GM23338 (cell line): Measurements from ENCODE around the gene RPH3AL. TPM values are rescaled to one million over a fixed set of nuclear protein-coding genes. Genes with fewer than 3 reads are reported as not detected.
A peak's percentile ranks its signal among the peaks of the same experiment; 100 is the strongest.

Experiments used
- ATAC-seq: fragments of 200-7000 bp; cut with Tn5 transposase; 3 replicates; pipeline ENCODE4 v1.9.1; 2020
- DNase-seq: peaks from one replicate; pipeline ENCODE4 v3.0.0-alpha.2; 2015; ENCODE audit warnings: low spot score
- H2AFZ ChIP-seq: fragments of 200-600 bp; sonication (generic); 2 replicates; pipeline ENCODE4 v1.8.0; 2016; ENCODE audit warnings: antibody characterized with exemption, mild to moderate bottlenecking, moderate library complexity
- H3F3A ChIP-seq: fragments of 200-600 bp; sonication (generic); replicated peaks from 2 replicates; pipeline ENCODE4 v1.8.0; 2017; ENCODE audit warnings: antibody characterized with exemption, mixed run types, low read depth
- H3K27ac ChIP-seq: fragments of 200-600 bp; sonication (generic); 2 replicates; pipeline ENCODE4 v1.6.1; 2016; ENCODE audit warnings: low read depth
- H3K27me3 ChIP-seq: fragments of 200-600 bp; sonication (generic); 2 replicates; pipeline ENCODE4 v1.8.0; 2016; ENCODE audit warnings: mild to moderate bottlenecking, mixed run types, moderate library complexity; ENCODE audit not compliant: insufficient read depth
- H3K36me3 ChIP-seq: fragments of 200-600 bp; sonication (generic); 2 replicates; pipeline ENCODE4 v1.8.0; 2016; ENCODE audit warnings: mild to moderate bottlenecking; ENCODE audit not compliant: insufficient read depth
- H3K4me1 ChIP-seq: fragments of 200-600 bp; sonication (generic); 2 replicates; pipeline ENCODE4 v1.8.0; 2016; ENCODE audit warnings: mild to moderate bottlenecking, moderate library complexity; ENCODE audit not compliant: insufficient read depth
- H3K4me2 ChIP-seq: fragments of 200-600 bp; sonication (generic); 2 replicates; pipeline ENCODE4 v1.7.1; 2017; ENCODE audit warnings: mixed run types
- H3K4me3 ChIP-seq: fragments of 200-600 bp; sonication (generic); 2 replicates; pipeline ENCODE4 v1.6.1; 2016; ENCODE audit warnings: mixed run types
- H3K79me2 ChIP-seq: fragments of 200-600 bp; sonication (generic); replicated peaks from 2 replicates; pipeline ENCODE4 v1.8.0; 2017; ENCODE audit warnings: mild to moderate bottlenecking; ENCODE audit not compliant: insufficient read depth
- H3K9me2 ChIP-seq: fragments of 200-600 bp; sonication (generic); 2 replicates; pipeline ENCODE4 v1.8.0; 2017; ENCODE audit not compliant: insufficient read depth
- H4K20me1 ChIP-seq: fragments of 200-600 bp; sonication (generic); replicated peaks from 2 replicates; pipeline ENCODE4 v1.8.0; 2017; ENCODE audit warnings: mild to moderate bottlenecking; ENCODE audit not compliant: insufficient read depth
- H3K27ac Mint-ChIP-seq: 2 replicates; pipeline ENCODE4 v1.8.0; 2020; ENCODE audit warnings: inconsistent platforms, mild to moderate bottlenecking, moderate library complexity, mixed read lengths
- H3K27me3 Mint-ChIP-seq: 3 replicates; pipeline ENCODE4 v1.8.0; 2022; ENCODE audit warnings: low read depth, mild to moderate bottlenecking, moderate library complexity, mixed read lengths, inconsistent platforms; ENCODE audit not compliant: insufficient read depth, poor library complexity
- H3K36me3 Mint-ChIP-seq: 3 replicates; pipeline ENCODE4 v1.8.0; 2021; ENCODE audit warnings: low read depth, mild to moderate bottlenecking, inconsistent platforms, moderate library complexity, mixed read lengths
- H3K4me1 Mint-ChIP-seq: 3 replicates; pipeline ENCODE4 v1.8.0; 2020; ENCODE audit warnings: mild to moderate bottlenecking, inconsistent platforms, mixed read lengths
- H3K4me3 Mint-ChIP-seq: 3 replicates; pipeline ENCODE4 v1.8.0; 2021; ENCODE audit warnings: moderate library complexity, mild to moderate bottlenecking, inconsistent platforms, mixed read lengths
- H3K9me3 Mint-ChIP-seq: 3 replicates; pipeline ENCODE4 v1.8.0; 2020; ENCODE audit warnings: moderate library complexity, mild to moderate bottlenecking, inconsistent platforms, mixed read lengths
- CREB1 ChIP-seq: fragments of 250-450 bp; sonication (Bioruptor Pico); IDR thresholded peaks from 2 replicates; pipeline ENCODE4 v1.5.0; 2020; ENCODE audit warnings: low read depth, mild to moderate bottlenecking, moderate library complexity
- CTCF ChIP-seq, 2 experiments: fragments of 200-600 bp in 1 of 2; sonication (generic) in 1 of 2; conservative IDR thresholded peaks; 2 replicates each; pipeline versions ENCODE4 v1.5.1 to v1.6.1; 2016 to 2017; ENCODE audit warnings: antibody characterized with exemption in 2 of 2, low read depth in 2 of 2, mild to moderate bottlenecking in 2 of 2, moderate library complexity in 1 of 2
- EZH2 ChIP-seq: fragments of 200-600 bp; sonication (generic); IDR thresholded peaks from one replicate; pipeline ENCODE4 v1.8.0; 2017; ENCODE audit warnings: antibody characterized with exemption, mild to moderate bottlenecking, low read depth; ENCODE audit not compliant: unreplicated experiment
- EZH2phosphoT487 ChIP-seq: fragments of 200-600 bp; sonication (generic); IDR thresholded peaks from one replicate; pipeline ENCODE4 v1.8.1; 2018; ENCODE audit warnings: antibody characterized with exemption; ENCODE audit not compliant: unreplicated experiment
- JUNB ChIP-seq: IDR thresholded peaks from one replicate; pipeline ENCODE4 v1.6.1; 2016; ENCODE audit warnings: antibody characterized with exemption; ENCODE audit not compliant: unreplicated experiment
- NANOG ChIP-seq: IDR thresholded peaks from 2 replicates; pipeline ENCODE4 v1.6.1; 2016; ENCODE audit warnings: antibody characterized with exemption, borderline replicate concordance
- POLR2AphosphoS5 ChIP-seq: IDR thresholded peaks from 2 replicates; pipeline ENCODE4 v1.6.1; 2016; ENCODE audit warnings: antibody characterized with exemption, low read depth
- REST ChIP-seq: IDR thresholded peaks from one replicate; pipeline ENCODE4 v1.6.1; 2018; ENCODE audit warnings: antibody characterized with exemption; ENCODE audit not compliant: unreplicated experiment
- STAT1 ChIP-seq: IDR thresholded peaks from one replicate; pipeline ENCODE4 v1.6.1; 2016; ENCODE audit warnings: antibody characterized with exemption; ENCODE audit not compliant: unreplicated experiment
- ZNF114 ChIP-seq: fragments of 250-450 bp; sonication (Bioruptor Pico); IDR thresholded peaks from 2 replicates; pipeline ENCODE4 v1.5.0; 2020; ENCODE audit warnings: mild to moderate bottlenecking, moderate library complexity
- ZNF331 ChIP-seq: fragments of 250-450 bp; sonication (Bioruptor Pico); IDR thresholded peaks from 2 replicates; pipeline ENCODE4 v1.5.0; 2020; ENCODE audit warnings: low read depth, mild to moderate bottlenecking, moderate library complexity
- polyA plus RNA-seq: library from polyadenylated mRNA; unstranded; fragments of >200 nt; fragmentation: Nextera tagmentation; extraction: Ambion mirVana; gene quantifications from 2 replicates; pipeline ENCODE4 v1.2.1, GENCODE V29; 2016
- total RNA-seq: library from RNA; depleted of rRNA; stranded (reverse); fragments of >200 nt; shearing (Covaris generic); gene quantifications from 2 replicates; pipeline ENCODE4 v1.2.3, GENCODE V29; 2014
- TF ChIP-seq, protein P1 (sequence below): IDR thresholded peaks from 2 replicates; pipeline ENCODE4 v1.6.1; 2016; ENCODE audit warnings: antibody characterized with exemption

The RPH3AL gene
- total and polyA plus RNA-seq, 2 experiments from 2014 or later, result 2.7 to 6.3 TPM

GRCh38 chr17:322006-322780, 30.4 kb downstream of the RPH3AL start (continued):
- TF ChIP-seq CTCF (conservative IDR thresholded peaks at IDR 0.05; ENCODE audit: low read depth in 2 of 2), result no peak
- TF ChIP-seq REST, result no peak
- TF ChIP-seq, protein P1, sequence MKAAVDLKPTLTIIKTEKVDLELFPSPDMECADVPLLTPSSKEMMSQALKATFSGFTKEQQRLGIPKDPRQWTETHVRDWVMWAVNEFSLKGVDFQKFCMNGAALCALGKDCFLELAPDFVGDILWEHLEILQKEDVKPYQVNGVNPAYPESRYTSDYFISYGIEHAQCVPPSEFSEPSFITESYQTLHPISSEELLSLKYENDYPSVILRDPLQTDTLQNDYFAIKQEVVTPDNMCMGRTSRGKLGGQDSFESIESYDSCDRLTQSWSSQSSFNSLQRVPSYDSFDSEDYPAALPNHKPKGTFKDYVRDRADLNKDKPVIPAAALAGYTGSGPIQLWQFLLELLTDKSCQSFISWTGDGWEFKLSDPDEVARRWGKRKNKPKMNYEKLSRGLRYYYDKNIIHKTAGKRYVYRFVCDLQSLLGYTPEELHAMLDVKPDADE, result no peak
- TF ChIP-seq CREB1 (CRISPR knock-in tag), result no peak
- TF ChIP-seq EZH2phosphoT487, result no peak
- no peak for TF ChIP-seq ZNF114 (CRISPR knock-in tag)

DNA sequence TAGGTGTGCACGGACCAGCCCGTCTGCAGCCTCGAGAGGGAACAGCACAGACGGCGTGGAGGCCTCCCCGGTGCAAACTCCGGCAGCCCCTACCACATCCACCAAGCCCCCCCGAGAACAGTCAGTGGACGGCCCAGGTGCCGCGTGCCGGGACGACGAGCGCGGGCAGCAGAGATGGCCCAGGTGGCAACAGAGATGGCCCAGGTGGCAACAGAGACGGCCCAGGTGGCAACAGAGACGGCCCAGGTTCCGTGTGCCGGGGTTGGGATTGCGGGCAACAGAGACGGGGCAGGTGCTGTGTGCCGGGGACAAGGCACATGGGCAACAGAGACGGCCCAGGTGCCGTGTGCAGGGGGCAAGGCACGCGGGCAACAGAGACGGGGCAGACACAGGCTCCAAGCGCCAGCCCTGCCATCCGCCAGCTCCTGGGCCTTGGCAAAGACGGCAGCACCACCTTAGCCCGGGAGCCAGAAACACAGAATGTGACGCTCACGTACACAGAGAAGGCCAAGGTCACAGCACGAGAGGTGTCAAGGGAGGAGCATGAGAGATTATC, 31.1 kb downstream of the RPH3AL start:
- Histone ChIP-seq H3K4me2 (no peak overlapping the region), H3K27ac (no peak overlapping the region), H3F3A (no peaks in the 10 kb centered on the region), H3K27me3 (no peaks in the 10 kb centered on the region), H4K20me1 (no peaks in the 10 kb centered on the region), H3K79me2 (no peaks in the 10 kb centered on the region), H3K4me1 (peaks cover 23% of the 10 kb centered on the region; the same call in 1 of the 2 replicates), H3K9me2 (no peaks in the 10 kb centered on the region), H3K4me3 (no peak overlapping the region), H3K36me3 (no peaks in the 10 kb centered on the region), H2AFZ (peak overlapping the region; percentile 66; the same call in 1 of the 2 replicates)
- Mint-ChIP-seq H3K9me3 (peaks cover 18% of the 10 kb centered on the region), H3K27ac (no peak overlapping the region), H3K27me3 (peaks cover 9% of the 10 kb centered on the region), H3K36me3 (peaks cover 15% of the 10 kb centered on the region), H3K4me1 (peaks cover 28% of the 10 kb centered on the region), H3K4me3 (peak overlapping the region; percentile 42; the same call in 1 of the 3 replicates)
- TF ChIP-seq STAT1 (no peak), NANOG (no peak), EZH2phosphoT487 (no peak), JUNB (no peak), CTCF (conservative IDR thresholded peaks at IDR 0.05; ENCODE audit: low read depth in 2 of 2) (no peak), EZH2 (no peak), ZNF331 (CRISPR knock-in tag) (no peak), POLR2AphosphoS5 (no peak), REST (no peak)
- DNase-seq, result no peak
- ATAC-seq, result no peak; the same call in 1 of the 3 replicates
